PC-9 (cell line): ENCODE measurements around the gene SUGT1. TPM values are rescaled to one million over a fixed set of nuclear protein-coding genes. Genes with fewer than 3 reads are reported as not detected.
"Not testable (repeated sequence)": the region's sequence is repeated elsewhere in the genome, so short reads cannot be mapped to it uniquely, and the experiment has no call there.

Experiments
- BruUV-seq: library from RNA; stranded (reverse); fragments of 400-500 nt; replicated peaks from 2 replicates; lab custom pipeline; 2021; lab: Mats Ljungman, UMichigan
- CTCF ChIA-PET: fragments of 300-600 bp; sonication (Branson Sonifier 250); formaldehyde crosslinking; loops from one replicate; lab custom pipeline; 2022; ENCODE audit warnings: antibody characterized with exemption; lab: Charles Lee
- POLR2A ChIA-PET: fragments of 300-600 bp; sonication (Branson Sonifier 250); formaldehyde crosslinking; loops from one replicate; lab custom pipeline; 2022; ENCODE audit warnings: antibody characterized with exemption; ENCODE audit not compliant: unreplicated experiment; lab: Charles Lee
- DNase-seq, 2 experiments: peaks; one replicate each; pipeline versions ENCODE4 v3.0.0 to v3.0.0-alpha.2; 2015 to 2022; ENCODE audit warnings: mixed read lengths in 1 of 2
- H2AFZ ChIP-seq: fragments of 200-600 bp; sonication (generic); 2 replicates; pipeline ENCODE4 v1.8.1; 2017; ENCODE audit warnings: antibody characterized with exemption
- H3F3A ChIP-seq: fragments of 200-600 bp; sonication (generic); 2 replicates; pipeline ENCODE4 v1.8.1; 2017; ENCODE audit warnings: antibody characterized with exemption, mild to moderate bottlenecking, low read depth; ENCODE audit not compliant: insufficient read depth
- H3K27ac ChIP-seq: fragments of 200-600 bp; sonication (generic); 2 replicates; pipeline ENCODE4 v1.6.1; 2016; ENCODE audit warnings: mixed run types
- H3K27me3 ChIP-seq: fragments of 200-600 bp; sonication (generic); 2 replicates; pipeline ENCODE4 v1.6.1; 2016; ENCODE audit warnings: low read depth, mixed run types; ENCODE audit not compliant: insufficient read depth
- H3K36me3 ChIP-seq: fragments of 200-600 bp; sonication (generic); 2 replicates; pipeline ENCODE4 v1.6.1; 2016; ENCODE audit warnings: low read depth, mixed run types
- H3K4me1 ChIP-seq: fragments of 200-600 bp; sonication (generic); replicated peaks from 2 replicates; pipeline ENCODE4 v1.6.1; 2016; ENCODE audit warnings: mixed run types; ENCODE audit not compliant: insufficient read depth
- H3K4me2 ChIP-seq: fragments of 200-600 bp; sonication (generic); 2 replicates; pipeline ENCODE4 v1.6.1; 2017; ENCODE audit warnings: mixed run types
- H3K4me3 ChIP-seq: fragments of 200-600 bp; sonication (generic); 2 replicates; pipeline ENCODE4 v1.6.1; 2016; ENCODE audit warnings: mixed run types
- H3K79me2 ChIP-seq: fragments of 200-600 bp; sonication (generic); 2 replicates; pipeline ENCODE4 v1.6.1; 2017; ENCODE audit warnings: low read depth, mixed run types
- H3K9me2 ChIP-seq: fragments of 200-600 bp; sonication (generic); 2 replicates; pipeline ENCODE4 v1.8.1; 2017; ENCODE audit warnings: mild to moderate bottlenecking; ENCODE audit not compliant: insufficient read depth
- H3K9me3 ChIP-seq: fragments of 200-600 bp; sonication (generic); 2 replicates; pipeline ENCODE4 v1.8.1; 2016; ENCODE audit warnings: low read depth; ENCODE audit not compliant: insufficient read depth
- H4K20me1 ChIP-seq: fragments of 200-600 bp; sonication (generic); 2 replicates; pipeline ENCODE4 v1.8.1; 2017; ENCODE audit not compliant: insufficient read depth
- CTCF ChIP-seq: fragments of 200-600 bp; sonication (generic); conservative IDR thresholded peaks from 2 replicates; pipeline ENCODE4 v1.6.1; 2017; ENCODE audit warnings: mixed run types, antibody characterized with exemption, mild to moderate bottlenecking, moderate library complexity
- EZH2 ChIP-seq: fragments of 200-600 bp; sonication (generic); IDR thresholded peaks from 2 replicates; pipeline ENCODE4 v1.8.0; 2017; ENCODE audit warnings: antibody characterized with exemption, low read depth
- intact Hi-C: fragments of 100-400 bp; cut with micrococcal nuclease; formaldehyde crosslinking; loops from one replicate; pipeline ENCODE4 v1.10.0; 2022; ENCODE audit not compliant: unreplicated experiment
- total RNA-seq: library from RNA; stranded (reverse); gene quantifications from 2 replicates; pipeline ENCODE4 v1.2.3, GENCODE V29; 2021

SUGT1 gene
- total RNA-seq, 1 experiment from 2014 or later: 57.2 TPM

GRCh38 chr13:52673465-52673864, 20.8 kb downstream of the SUGT1 start:
- CTCF ChIA-PET: no interaction called here
- no peaks in the 10 kb centered on the region for H3K79me2 ChIP-seq
- POLR2A ChIA-PET: no interaction called here
- H3K36me3 ChIP-seq: peaks cover 13% of the 10 kb centered on the region; the same call in 1 of the 2 replicates
- H3K4me1 ChIP-seq: no peaks in the 10 kb centered on the region
- intact Hi-C loops: no loop called here
- H3K9me3 ChIP-seq: no peaks in the 10 kb centered on the region
- DNase-seq: no peak
- no peak overlapping the region for H3K27ac ChIP-seq
- H3K4me3 ChIP-seq: no peak overlapping the region
- BruUV-seq: no TSS peak
- H4K20me1 ChIP-seq: peaks cover 14% of the 10 kb centered on the region
- H3F3A ChIP-seq: no peaks in the 10 kb centered on the region
- TF ChIP-seq CTCF (no peak), EZH2 (no peak)
- H3K27me3 ChIP-seq: no peaks in the 10 kb centered on the region
- H2AFZ ChIP-seq: no peak overlapping the region
- no peak overlapping the region for H3K4me2 ChIP-seq
- H3K9me2 ChIP-seq: no peaks in the 10 kb centered on the region

- H3K36me3 ChIP-seq: peaks cover 6% of the 10 kb centered on the region; the same call in 1 of the 2 replicates
- no peaks in the 10 kb centered on the region for H3K4me1 ChIP-seq
- intact Hi-C loops: no loop called here
- H3K9me2 ChIP-seq: no peaks in the 10 kb centered on the region
- BruUV-seq: no TSS peak
- no peak overlapping the region for H3K4me2 ChIP-seq
- no peak overlapping the region for H3K27ac ChIP-seq
- no peaks in the 10 kb centered on the region for H3K9me3 ChIP-seq
- no peaks in the 10 kb centered on the region for H3F3A ChIP-seq
- TF ChIP-seq CTCF (no peak), EZH2 (no peak)
- H2AFZ ChIP-seq: no peak overlapping the region
- DNase-seq: no peak
- ChIA-PET POLR2A (no interaction called here), CTCF (interaction anchor here (0.5 kb wide), 1 partner anchor 461 kb away, joined by 4 read pairs; no protein-coding TSS in a partner anchor)
- H3K27me3 ChIP-seq: no peaks in the 10 kb centered on the region
- H4K20me1 ChIP-seq: peaks cover 8% of the 10 kb centered on the region; the same call in 1 of the 2 replicates
- no peaks in the 10 kb centered on the region for H3K79me2 ChIP-seq
- H3K4me3 ChIP-seq: no peak overlapping the region
These were observed 25.2 kb downstream of the SUGT1 start for GRCh38 chr13:52677823-52678222.

- H3K4me3 ChIP-seq, H3K4me1 ChIP-seq, DNase-seq, H3F3A ChIP-seq, H3K36me3 ChIP-seq, intact Hi-C loops, CTCF ChIA-PET, H3K27ac ChIP-seq, H4K20me1 ChIP-seq, H3K4me2 ChIP-seq, H3K9me3 ChIP-seq, H3K27me3 ChIP-seq, H3K79me2 ChIP-seq, H2AFZ ChIP-seq, BruUV-seq, POLR2A ChIA-PET, H3K9me2 ChIP-seq: not testable (repeated sequence)
These were observed 33.2 kb downstream of the SUGT1 start for GRCh38 chr13:52685806-52686205.

GRCh38 chr13:52686376-52686775, 33.7 kb downstream of the SUGT1 start:
- Histone ChIP-seq H3K36me3 (peaks cover 5% of the 10 kb centered on the region), H3K4me2 (no peak overlapping the region), H3K4me1 (no peaks in the 10 kb centered on the region), H3K9me3 (no peaks in the 10 kb centered on the region), H3K4me3 (no peak overlapping the region), H3K27me3 (no peaks in the 10 kb centered on the region), H3K27ac (no peak overlapping the region), H3F3A (no peaks in the 10 kb centered on the region), H4K20me1 (no peaks in the 10 kb centered on the region), H3K9me2 (no peaks in the 10 kb centered on the region), H2AFZ (no peak overlapping the region), H3K79me2 (no peaks in the 10 kb centered on the region)
- ChIA-PET CTCF (no interaction called here), POLR2A (no interaction called here)
- no peak for DNase-seq
- BruUV-seq: no TSS peak
- TF ChIP-seq CTCF (no peak), EZH2 (no peak)
- intact Hi-C loops: no loop called here
